ENCODE data around the gene GJA5. TPM values are rescaled to one million over a fixed set of nuclear protein-coding genes. Genes with fewer than 3 reads are reported as not detected.

GJA5 gene
- polyA plus RNA-seq, 3 donors, result 21.8 to 31.7 (median 22.6) TPM

DNA sequence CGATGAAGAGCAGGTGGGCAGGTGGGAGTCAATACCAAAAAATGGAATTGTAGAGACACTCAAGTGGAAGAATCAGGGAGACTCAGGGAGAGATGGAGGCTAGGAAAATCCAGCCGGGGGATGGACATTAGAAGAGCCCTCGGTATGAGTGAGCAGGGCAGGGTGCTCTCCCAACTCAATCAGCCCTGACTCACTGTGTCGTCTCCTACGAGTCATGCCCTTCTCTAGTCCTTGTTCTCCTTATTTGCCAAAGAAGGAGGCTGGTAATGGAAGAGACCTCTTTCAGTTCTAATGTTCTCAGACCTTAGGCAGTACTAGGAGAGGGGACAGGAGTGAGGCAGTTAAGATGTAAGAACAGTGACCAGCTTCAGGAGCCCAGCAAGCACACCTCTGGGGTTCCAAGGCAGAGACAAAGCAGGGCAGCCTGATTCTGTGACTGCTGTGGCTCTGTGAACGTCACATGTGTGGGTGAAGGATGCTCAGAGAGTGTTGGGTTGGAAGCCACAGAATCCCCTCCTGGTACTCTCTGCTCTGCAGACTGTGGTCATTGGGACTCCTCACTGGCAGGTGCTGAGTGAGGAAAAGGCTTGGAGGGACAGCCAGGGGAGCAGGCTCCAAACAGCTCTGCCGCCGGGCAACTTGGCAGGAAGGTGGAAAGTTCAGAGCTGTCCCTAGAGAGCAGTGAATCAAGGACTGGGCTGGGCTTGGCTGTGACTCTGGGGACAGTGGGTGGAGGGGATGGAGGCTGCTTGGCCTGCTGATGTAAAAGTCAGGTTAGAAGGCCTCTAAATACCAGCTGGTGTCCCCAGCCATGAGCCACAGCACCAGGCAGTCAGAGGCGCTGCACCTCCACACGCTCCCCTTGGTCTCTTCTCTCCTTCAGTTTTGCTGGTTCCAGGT, 11.1 kb upstream of the GJA5 start:
- DNase-seq, result no peak

DNA sequence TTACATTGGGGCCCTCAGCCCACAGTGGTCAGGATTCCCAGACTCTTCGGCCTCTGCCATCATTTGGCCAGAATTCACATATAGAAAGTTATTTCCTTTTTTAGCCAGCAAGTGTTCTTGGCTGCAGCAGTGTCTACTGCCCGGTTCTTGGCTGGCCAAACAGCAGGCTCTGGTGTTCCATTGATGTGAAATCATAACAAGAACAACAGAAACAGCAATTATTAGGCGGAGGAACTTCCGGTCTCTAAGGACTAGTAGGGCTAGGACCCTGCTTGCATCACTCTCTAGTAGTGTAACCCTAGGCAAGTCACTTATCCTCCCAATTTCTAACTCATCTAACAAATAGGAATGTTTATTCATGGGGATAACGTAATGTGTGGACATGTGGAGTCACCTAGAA, 8.7 kb upstream of the GJA5 start:
- no peak for DNase-seq

DNA sequence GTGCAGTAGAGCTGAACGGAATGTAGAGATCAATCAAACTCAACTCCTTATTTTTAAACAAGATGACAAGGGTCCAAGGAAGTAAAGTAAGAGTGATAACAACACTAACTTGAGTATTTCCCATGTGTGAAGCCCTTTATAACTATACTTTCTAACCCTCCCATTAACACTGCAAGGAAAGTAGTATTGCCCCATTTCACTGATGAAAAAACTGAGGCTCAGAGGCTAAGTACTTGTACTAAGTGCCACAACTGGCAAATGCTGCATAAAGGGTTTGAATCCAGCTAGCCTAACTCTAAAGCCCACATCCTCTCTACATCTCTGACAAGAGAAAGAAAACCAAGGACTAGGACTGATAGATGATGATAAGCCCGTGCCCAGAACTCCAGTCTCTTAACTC, 8.2 kb upstream of the GJA5 start:
- DNase-seq, result no peak

DNA sequence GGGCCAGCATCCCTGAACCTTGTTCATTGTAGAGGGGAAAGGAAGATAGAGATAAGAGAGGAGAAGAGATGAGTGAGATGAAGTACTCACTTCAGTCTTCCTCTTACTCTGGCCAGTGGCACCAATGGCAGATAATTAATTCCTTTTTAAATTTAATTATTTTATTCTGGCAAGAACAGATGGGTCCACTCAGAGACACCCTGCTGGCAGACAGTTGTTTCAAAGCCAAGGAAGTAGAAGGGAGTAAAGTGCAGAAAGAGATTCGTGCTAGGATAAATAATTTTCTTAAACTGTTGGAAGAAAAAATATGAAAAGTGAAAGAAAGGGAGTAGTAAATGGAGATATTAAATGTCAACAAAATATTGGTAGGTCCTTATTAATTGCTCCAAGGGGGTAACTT, 7.7 kb upstream of the GJA5 start:
- no peak for DNase-seq

DNA sequence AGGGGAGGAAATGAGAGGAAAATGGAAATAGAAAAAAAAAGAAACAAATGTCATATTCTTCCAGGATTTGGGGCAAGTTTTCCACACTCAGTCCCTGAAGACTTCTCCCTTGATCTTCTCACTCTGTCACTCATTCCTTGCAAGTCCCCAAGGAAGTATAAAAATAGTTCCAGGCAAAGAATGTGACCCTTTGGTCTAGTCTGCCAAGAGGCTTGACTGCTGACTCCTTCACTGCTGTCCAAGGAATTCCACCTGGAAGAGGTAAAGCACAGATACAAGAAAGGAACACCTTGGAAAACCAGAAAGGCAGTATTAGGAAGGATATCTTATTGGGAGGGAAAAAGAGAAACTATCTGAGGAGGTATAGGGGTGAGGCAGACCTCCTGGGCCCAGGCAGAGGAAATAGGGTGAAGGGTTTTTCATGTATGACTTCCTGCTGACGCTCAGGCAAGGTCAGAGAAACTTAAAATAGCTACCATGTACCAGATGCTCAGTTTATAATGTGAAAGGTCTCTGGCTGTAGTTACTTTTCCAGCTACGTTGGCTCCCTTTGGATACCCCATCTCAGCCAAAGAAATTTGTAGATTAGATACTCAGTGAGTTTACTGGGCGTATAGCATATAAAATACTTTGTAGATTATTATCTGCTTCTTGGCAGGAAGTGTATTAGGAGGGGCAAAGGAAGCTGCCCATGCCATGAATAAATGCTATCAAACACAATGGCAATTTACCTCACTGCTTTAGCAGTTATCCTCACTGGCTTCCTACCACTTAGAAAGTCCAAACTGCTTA, 2.0 kb upstream of the GJA5 start:
- no peak for DNase-seq

DNA sequence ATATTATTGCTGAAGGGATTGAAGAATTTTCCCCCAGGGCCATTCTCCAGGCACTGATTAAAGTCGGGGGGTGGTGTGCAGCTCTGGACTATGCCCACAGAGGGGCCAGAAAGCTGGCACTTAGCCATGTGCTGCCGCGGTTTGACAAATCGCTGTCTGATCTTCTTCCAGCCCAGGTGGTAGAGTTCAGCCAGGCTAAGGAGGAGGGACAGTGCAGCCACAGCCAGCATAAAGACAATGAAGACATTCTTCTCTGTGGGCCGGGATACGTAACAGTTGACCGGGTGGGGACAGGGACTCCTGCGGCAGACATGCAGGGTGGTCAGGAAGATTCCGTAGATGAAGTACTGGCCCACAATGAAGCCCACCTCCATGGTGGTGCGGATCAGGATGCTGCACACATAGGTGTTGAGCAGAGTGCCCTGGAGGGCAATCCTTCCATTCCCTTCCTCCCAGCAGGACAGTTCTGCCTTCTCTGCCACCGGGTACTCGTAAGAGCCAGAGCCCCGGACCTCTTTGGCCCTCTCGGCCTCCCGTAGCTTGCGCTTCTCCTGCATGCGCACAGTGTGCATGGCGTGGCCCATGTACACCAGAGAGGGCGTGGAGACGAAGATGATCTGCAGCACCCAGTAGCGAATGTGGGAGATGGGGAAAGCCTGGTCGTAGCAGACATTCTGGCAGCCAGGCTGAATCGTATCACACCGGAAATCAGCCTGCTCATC, 1.9 kb downstream of the GJA5 start:
- no peak for DNase-seq

DNA sequence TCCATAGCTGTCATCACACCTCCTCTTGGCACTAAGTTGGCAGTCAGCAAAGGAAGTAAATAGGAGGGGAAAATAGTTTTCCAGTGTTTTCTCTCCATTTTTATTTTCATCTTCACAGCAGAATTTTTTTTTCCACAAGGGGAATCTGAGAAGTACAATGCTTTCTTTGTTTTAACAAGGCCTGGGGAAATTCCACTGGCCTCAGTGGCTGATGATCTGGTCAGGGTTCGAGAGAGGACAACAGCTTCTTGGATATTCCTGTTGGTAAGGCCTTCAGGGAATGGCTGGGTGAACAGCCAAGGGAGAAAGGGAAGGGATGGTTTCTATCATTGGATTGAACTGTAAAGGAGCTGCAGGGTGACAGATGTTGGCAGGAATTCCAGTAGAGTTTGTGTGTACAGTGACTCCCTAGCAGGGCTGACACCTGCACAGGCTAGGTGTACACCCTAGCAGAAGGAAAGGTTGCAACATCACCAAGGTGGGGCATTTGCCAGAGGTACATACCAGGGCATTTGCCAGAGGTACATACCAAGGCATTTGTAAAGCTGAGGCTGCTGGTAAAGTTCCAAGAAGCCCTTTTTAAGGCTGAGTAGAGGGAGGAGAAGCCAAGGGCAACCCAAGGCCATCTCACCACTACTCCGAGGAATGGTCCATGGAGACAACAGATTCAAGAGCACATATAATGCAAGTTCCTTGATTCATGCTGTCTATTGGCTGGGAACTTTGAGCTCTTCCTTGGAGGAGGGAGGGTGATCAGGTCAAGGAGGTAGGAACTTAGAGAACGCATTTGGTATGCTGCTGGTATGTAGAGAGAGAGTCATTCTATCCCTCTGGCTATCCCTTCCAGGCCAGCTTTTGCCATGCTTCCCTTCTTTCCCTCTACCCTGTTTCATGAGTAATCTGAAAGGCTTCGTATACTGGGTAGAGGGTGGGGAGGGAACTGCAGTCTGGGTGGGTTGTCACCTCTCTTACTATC, 3.1 kb downstream of the GJA5 start:
- no peak for DNase-seq

DNA sequence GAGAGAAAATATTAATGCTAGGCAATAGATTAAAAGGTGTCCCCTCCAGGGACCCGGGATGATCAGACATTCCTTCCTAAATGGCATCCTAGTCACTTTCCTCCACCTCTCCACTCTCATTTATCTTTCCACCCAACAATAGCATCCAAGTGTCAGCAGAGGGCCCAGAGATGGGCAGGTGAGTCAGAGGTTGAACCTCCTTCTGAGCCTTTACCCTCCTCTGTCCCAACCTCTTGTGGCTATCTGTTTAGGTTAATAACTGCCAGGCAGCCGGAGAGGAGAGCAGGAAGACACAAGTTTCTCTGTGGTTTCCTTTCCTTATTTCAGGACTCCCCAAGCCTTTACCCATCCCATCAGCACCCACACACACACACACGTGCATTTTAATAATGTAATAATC, 4.1 kb downstream of the GJA5 start:
- no peak for DNase-seq

DNA sequence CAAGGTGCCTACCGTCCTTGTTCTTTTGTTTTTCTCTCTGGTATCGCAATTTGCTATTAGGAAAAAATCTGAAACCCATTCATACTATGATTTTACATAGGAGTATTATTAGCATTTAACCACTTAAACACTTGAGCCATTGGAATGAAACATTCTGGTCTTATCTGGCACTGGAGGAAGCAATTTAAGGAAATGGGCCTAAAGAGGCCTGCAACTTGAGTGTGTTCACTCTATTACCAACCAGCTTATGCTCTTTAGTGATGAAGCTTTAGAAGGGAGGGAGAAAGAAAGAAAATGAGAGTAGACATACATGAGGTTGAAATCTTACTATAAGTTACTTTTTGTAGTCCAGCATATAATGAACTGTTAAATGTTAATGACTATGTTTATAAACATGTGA, 5.7 kb downstream of the GJA5 start:
- no peak for DNase-seq

DNA sequence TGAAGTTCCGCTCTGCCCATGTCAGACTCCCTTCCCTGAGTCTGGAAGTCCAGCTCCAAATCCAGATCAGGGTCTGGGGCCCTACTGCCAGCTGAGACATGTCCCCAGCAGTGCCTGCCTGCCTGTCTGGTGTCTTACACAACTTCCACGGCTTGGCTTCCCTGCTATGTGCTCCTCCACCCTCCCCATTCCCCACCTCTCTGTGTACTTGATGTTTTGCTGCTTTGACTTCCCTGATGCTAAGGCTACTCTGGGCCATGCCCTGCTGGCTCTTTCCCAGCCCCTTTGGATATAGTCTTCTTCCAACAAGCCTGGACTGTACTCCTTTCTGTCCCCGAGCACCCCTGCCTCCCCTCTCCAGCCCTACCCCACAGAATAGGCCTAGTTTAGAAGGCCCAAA, 7.3 kb downstream of the GJA5 start:
- DNase-seq, result no peak

DNA sequence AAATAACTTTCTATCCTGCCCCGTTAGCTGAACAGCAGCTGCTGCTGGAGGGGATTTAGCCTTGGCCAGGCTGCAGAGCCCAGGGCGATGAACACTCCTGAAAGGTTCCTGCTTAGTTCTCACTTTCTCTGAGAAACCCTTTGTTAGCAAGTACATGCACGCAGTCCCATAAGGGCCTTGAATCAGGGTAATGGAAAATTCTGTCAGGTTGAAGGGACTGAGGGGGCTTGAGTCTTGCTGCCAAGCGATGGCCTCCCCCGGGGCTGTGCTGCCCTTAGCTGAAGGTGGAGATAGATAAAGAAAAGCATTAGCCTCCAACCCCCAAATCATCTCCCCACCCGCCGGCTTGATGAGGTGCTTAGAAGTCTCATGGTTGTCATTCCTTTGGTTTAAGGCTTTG, 7.9 kb downstream of the GJA5 start:
- DNase-seq, result no peak

DNA sequence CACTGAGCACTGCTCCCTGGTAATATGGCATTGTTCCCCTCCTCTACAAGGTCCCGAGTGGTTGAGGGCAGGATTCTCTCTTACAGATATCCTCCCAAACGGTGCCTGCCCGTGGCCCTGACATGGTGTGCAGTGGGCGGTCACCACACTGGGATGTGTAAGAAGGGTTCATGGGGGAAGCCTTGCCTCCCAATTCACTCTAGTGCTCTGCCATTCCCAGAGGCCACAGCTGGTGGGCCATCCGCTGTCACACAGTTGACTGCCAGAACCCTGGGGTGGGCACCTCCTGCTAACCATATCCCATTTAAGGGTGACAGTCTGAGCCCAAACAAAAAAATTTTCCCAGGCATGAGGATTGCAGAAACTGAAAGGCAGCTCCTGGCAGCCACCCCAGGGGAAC, 9.1 kb downstream of the GJA5 start:
- no peak for DNase-seq

DNA sequence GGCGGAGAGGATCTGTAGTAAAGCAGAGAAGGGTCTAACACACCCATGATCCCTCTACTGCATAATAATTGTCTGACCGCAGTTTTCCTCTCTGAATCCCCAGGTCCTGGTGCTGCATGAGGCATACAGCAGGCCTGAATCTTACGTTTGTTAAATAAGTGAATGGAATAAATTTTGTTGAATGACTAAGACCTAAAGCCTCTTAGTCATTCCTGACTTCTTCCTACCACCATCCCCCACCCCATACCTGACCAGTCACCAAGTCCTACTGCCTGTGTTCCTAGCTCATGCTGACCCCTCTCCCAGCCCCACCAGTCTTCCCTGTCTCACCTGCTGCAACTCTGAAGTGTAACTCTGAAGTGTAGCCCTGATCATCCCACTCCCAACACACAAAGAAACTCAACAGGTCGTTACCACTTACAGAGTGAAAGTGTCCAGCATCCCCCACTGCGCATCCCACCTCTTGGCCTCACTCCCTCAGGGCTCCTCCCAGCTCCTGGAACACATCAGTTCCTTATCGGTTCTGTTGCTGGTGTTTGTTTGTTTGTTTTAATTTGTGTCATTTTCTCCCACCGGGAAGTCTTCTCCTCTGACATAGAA, 9.7 kb downstream of the GJA5 start:
- no peak for DNase-seq

DNA sequence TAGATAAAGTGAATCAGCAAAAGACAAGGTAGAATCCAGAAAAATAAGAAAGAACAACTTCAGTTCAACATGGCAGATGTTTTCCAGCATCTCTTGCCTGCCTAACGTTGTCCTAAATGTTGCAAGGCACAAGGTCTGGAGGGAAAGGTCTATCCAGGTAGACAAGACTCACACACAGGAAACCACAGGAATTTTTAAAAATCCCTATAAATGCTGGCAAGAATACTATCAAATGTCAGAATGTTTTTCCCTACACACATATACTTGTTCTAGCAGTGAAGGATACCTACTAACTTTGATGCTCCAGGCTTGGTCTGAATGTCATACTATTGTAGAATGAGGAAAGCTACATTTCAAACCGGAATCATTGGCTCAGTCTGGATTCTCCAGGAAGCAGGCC, 10.6 kb downstream of the GJA5 start:
- no peak for DNase-seq

DNA sequence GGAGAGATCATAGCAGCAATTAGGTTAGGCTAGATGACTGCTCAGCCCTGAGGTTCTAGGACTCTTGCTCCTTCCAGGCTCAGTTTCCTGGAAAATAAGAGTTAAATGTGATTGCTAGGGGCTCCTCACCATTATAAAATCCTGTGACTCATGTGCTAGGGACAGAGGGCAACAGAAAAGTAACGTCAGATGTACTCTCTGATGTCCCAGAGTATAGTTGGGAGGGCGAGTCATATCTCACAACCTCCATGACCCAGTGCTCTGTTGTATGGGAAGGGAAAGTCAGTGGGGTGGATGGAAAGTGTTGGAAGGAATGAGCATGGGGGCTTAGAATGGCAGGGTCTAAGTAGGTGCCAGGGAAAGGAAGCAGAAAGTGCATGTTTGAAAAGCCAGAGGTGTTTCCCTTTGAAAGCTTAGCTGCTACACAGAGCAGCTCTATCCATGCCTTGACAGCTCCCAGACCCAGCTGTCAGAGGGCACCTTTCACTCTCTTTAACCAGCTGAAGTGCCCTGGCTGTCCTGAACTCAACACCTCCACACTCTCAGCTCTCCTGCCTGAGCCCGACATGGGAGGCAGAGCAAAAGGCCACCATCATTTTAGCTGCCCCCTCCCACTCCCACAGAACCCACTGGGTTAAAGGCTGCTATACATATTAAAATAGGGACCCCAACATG, 11.6 kb downstream of the GJA5 start:
- no peak for DNase-seq

DNA sequence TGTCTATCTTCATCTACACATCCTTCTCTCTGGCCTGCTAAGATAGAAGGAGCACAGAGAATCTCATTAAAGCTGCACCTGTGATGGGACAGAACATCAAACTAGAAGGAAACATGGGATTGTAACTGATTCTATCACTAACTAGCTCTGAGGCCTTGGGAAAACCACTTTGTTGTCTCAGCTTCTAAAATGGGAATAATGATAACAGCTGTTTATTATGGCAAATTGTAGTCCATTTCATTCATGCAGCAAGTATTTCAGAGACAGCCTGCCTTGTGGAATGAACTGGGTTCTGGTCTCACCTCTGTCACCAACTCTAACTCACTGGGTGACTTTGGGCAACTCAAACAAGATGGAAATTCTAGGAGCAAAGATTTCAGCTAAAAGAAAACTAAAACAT, 12.4 kb downstream of the GJA5 start:
- DNase-seq, result no peak

DNA sequence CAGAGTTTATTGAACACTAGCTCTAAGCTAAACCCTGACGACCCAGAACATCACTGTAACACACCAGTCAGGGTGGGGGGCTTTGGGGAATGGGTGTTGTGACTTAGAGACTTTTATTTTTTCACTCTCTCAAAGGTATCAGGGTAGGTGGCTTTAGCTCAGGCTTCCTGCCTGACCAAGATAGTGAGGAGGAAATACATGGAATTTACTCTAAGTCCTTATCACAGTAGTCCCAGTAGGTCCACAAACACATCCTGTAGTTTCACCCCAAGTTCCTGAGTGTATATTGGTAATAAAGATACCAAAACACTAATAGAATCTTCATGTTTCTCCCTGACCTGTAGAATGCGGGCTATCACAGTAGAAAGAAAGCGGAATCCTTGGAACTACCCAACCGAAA, 15.1 kb downstream of the GJA5 start:
- no peak for DNase-seq

DNA sequence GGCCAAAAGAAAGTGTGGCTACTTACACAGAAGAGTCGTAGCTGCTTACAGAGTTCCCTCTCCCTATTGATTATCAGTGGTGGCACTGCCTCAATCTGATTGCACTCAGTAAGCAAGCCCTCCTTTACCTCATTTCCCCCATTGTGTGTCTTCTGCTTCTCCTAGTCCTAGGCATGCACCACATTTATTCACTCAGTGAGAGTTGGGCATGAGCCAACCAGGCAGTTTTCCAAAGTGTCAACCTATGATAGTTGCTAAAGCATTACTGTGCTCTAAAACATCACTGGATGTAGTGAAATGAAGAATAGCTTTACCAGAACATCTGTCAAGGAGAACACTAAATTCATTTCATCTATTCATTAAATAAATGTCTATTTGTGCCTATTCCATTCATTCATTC, 19.3 kb downstream of the GJA5 start:
- no peak for DNase-seq

DNA sequence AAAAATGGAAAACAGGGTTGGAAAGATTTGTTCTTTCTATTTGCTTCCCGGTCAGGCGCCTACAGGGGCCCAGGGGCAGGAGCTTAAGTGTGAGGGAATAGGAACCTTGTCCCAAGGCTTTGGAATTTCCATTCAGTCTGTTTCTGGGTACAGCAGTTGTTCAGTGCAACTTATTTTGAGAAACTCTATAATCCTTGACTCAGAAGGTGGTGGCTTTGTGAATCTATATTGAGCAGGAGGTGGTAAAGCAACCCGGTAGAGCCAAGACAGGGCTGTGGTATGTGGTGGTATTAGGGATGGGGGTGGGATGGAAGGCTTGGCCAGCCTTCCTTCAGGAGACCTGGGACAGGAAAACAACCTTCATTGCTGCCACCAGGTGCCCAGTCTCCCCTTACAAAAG, 20.0 kb downstream of the GJA5 start:
- no peak for DNase-seq

DNA sequence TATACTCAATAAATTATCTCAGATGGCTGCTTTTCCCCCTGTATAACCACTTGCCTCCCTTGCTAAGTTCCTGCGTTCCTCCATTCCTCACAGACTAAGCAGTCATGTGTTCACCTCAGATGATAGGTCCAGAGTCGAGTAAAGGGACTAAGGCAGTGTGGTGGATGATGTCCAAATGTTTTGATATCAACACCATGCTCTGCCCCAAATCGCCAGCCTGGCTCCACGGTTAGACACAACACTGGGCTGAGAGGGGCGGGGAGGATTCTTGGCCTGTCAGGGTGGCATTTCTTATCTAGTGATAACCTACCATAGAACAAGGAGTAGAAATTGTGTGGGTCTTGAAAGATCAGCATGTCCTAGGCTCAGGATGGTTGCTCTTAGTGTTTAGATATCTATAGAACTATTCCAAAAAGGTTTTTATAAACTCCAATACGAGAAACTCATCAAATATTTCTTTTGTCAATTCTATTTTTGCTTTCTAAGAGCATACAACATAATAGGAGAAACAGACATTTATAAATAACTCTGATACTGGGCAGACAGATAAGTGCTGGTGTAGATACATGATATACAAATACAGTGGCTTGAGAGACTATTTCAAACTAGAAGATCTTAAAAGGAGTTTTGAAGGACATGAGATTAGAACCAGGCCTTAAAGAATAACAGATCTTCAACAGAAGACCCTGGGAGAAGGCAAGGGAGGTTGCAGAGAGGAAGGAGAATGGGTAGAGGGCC, 21.5 kb downstream of the GJA5 start:
- no peak for DNase-seq

Data from renal pelvis (tissue), 4 donors.